GM12873 (cell line): ENCODE results near the gene P2RX2.

Source experiments
- TF ChIP-seq, protein P1 (sequence below): IDR thresholded peaks from 2 replicates; pipeline ENCODE4 v1.5.1; 2012; ENCODE audit warnings: low read depth, mild to moderate bottlenecking, moderate library complexity, low read length, control low read depth; ENCODE audit not compliant: insufficient read depth; ENCODE audit errors: missing control alignments

Gene P2RX2

DNA sequence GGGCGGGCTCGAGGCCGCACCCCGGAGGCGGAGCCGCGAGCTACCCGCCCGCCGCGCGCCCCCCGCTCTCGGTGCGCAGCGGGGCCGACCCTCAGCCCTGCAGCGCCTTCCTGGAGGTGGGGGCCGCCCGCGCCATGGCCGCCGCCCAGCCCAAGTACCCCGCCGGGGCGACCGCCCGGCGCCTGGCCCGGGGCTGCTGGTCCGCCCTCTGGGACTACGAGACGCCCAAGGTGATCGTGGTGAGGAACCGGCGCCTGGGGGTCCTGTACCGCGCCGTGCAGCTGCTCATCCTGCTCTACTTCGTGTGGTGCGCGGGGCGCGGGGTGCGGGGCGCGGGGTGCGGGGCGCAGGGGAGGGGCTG, at the start of gene P2RX2:
TSS of gene P2RX2 (plus strand) at position 94 of the 361 bp plus-strand sequence. CDS start at position 135, 41 bp downstream.
- TF ChIP-seq, protein P1, sequence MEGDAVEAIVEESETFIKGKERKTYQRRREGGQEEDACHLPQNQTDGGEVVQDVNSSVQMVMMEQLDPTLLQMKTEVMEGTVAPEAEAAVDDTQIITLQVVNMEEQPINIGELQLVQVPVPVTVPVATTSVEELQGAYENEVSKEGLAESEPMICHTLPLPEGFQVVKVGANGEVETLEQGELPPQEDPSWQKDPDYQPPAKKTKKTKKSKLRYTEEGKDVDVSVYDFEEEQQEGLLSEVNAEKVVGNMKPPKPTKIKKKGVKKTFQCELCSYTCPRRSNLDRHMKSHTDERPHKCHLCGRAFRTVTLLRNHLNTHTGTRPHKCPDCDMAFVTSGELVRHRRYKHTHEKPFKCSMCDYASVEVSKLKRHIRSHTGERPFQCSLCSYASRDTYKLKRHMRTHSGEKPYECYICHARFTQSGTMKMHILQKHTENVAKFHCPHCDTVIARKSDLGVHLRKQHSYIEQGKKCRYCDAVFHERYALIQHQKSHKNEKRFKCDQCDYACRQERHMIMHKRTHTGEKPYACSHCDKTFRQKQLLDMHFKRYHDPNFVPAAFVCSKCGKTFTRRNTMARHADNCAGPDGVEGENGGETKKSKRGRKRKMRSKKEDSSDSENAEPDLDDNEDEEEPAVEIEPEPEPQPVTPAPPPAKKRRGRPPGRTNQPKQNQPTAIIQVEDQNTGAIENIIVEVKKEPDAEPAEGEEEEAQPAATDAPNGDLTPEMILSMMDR, result no peak

DNA sequence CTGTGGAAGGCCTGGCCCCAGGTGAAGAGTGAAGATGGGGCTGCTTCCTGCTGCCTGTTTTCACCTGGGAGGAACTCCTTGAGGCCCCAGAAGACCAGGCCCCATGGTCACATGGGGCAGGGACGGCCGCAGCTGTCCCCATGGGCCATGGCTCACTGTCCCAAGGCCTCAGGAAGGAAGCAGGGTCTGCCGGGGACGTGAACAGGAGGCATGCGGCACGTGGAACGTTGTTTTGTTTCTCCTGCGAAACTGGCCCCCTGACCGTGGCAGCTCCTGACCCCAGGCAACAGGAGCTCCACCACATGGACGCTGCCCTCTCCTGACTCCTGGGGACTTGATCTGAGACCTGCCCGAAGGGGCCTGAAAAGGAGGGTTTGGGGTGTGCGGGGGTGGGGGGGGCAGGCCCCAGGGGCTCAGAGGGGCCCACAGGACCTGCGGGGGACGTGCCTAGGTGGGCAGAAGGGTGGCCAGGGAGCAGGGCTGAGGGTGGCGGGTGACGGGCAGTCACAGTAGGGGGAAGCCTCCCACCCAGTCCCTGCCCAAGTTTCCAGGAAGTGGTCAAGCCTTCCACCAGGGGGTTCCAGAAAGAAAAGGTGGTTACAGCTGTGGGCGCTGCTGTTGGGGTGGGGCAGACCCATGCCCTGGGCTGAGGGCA, 49.6 kb upstream of the P2RX2 start:
- TF ChIP-seq, protein P1, result no peak

DNA sequence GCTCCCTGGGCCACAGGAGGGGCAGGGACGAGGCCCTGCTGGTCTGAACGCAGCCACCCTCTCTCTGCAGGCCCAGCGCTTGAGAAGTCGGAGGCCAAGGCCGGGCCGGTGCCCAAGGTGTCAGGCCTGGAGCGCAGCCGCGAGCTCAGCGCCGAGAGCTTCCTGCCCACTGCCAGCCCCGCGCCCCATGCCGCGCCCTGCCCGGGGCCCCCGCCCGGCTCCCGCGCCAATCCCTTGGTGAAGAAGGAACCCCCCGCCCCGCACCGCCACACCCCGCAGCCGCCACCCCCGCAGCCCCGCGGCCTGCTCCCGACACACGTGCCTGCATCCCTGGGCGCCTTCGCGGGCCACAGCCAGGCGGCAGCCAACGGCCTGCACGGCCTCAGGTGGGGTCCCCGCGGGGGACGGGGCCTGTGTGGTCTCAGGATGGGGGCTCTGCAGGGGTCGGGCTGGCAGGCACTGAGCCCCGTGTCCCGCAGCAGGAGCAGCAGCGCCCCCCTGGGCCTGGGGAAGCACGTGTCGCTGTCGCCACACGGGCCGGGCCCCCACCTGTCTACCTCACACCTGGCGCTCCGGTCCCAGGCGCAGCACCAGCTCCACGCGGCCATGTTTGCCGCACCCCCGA, 48.6 kb upstream of the P2RX2 start:
- TF ChIP-seq, protein P1, result no peak

DNA sequence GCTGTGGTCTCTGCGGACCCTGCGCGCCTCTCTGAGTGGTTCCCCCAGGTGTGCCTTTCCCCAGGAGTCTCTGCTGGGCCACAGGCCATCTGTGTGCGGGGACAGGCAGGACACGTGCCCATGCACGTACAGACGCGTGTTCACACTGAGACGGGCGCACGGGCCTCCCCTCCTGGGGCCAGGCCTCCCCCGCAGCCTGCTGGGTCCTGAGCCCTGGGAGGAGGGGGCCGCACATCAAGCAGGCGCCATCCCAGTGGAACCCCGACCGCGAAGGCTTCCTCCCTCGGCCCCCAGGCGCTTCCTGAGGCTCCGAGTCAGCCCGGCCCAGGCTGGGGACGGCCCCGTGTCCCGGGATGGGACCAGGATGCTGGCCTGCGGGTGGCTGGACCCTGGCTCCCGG, 47.9 kb upstream of the P2RX2 start:
- TF ChIP-seq, protein P1, result no peak

DNA sequence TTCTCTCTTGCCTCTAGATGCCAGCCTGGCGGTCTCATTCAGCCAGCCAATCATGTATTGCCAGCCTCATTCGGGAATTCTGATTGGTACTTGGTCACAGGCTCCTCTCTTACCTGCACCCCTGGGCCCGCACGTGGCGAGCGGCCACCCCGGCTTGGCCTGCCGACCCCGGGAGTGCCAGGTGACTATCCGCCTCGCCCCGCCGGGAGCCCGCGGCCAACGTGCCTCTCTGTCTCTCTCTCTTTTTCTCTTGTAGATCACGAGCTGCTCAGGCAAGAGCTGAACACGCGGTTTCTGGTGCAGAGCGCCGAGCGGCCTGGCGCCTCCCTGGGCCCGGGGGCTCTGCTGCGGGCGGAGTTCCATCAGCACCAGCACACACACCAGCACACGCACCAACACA, 47.5 kb upstream of the P2RX2 start:
- TF ChIP-seq, protein P1, result no peak

DNA sequence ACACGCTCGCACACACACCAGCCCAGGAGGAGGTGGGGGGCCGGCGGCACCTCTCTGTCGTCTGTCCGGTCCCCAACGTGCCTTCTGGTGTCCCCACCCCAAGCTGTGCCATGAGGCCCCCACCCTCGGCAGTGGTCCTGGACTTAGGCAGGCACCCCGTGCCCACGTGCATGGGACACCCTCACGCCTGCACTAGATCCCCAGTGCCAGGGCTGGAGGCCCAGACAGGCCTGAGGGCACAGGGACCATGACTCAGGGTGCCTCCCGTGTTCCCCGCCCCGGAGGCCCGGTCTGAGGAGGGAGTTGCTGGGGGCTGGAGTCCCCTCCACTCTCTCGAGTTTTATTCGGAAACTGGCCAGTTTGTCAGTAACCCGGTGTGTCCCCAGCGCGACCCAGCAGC, 47.0 kb upstream of the P2RX2 start:
- TF ChIP-seq, protein P1, result no peak

DNA sequence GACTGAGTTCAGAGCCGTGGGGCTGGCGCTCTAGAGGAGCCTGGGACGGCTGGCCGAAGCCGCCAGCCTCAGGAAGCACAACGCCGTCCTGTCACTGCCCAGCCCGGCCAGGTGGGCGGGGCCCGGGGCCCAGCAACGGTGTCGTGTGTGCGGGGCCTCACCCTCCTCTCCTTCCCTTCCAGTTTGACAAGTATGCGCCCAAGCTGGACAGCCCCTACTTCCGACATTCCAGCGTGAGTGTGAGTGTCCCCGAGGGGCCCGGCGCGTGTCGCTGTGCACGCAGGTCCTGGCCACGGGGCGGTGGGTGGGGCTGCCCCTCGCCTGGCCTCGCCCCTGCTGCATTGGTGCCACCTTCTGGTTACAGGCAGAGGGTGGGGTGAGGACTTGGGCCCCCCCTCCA, 46.5 kb upstream of the P2RX2 start:
- TF ChIP-seq, protein P1, result no peak
